ENCODE measurements around the gene KLHL29.

The KLHL29 gene

DNA sequence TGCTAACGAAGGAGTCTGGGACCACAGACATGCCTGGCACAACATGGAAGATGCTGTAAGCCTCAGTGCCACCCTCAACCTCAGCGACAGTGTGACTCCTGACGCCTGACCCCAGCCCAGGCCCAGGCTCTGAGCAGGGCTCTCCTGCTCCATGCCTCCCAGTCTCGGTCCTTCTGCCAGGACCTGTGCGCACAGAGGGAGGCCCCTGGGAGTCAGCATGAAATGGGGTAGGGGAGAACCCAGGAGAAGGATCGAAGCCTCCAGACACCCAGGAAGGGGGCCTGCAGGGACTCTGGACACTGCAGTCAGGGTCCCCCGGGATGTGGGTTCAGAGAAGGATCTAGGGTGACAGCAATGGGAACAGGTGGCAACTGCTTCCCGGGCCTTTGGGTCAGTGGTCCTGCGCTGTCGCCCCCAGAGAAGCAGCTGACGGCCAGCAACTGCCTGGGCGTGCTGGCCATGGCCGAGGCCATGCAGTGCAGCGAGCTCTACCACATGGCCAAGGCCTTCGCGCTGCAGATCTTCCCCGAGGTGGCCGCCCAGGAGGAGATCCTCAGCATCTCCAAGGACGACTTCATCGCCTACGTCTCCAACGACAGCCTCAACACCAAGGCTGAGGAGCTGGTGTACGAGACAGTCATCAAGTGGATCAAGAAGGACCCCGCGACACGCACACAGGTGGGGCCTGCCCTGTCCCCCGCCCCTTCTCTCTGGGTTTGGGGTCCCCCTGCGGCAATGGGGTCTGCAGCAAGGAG is 308.0 kb downstream of the KLHL29 start:
- no peak for DNase-seq (ENCODE audit: low read depth, low spot score)

DNA sequence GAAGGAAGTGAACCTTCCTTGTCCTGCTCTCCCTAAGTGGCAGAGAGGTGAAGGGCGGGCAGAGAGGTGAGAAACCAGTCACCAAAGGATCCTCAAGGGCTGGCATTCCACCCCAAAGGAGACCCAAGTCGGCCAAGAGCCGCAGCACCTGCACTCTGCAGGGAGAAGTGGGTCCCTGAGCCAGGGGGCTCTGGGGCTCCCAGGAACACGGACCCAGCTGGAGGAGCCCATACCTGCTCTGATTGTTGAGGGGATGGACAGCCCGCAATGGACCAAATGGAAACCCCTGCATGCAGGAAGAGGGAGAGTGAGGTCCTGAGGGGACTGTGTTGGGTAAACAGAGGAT is 308.6 kb downstream of the KLHL29 start:
- DNase-seq (ENCODE audit: low read depth, low spot score): no peak

DNA sequence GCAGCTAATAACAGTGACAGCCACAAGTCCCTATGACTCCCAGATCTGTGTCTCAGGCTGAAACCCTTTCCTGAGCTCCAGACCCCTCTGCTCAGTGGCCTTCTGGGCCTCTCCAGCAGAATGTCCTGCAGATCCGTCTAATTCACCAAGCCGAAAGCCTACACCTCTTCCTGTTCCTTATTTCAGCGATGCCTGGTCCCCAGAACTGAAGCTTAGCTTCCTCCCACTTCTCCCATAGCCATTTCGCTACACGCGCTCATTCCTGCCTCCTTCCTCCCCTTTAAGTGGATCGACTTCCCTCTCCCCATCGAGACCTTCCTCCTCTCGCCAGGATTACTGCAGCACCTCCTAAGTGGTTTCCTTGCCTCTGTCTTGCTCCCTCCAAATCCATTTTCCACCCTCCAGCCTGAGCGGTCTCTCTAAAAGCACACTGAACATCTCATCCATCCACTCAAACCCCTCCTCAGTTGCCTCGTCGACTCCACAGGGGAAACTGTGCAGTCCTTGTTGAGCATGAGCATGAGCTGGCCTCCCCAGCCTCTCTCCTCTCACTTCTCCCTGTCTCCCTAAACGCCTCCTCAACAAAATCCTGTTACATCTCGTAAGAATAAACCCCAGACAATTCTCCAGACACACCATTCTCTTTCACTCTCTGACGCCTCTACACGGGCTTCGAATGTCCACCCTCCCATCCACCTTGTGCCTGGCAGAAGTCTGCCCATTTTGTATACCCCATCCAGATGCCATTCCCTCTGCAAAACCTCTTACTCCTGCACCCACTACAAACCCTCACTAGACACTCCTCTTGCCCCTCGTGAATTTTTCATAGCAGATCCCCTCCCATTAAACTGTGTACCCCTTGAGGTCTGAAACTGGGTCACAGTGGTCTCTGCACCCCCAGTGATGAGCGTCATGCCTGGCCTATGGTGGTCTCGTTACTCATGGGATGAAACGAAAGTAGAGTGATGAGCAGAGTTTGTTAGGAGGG is 309.4 kb downstream of the KLHL29 start:
- DNase-seq (ENCODE audit: low read depth, low spot score): no peak

DNA sequence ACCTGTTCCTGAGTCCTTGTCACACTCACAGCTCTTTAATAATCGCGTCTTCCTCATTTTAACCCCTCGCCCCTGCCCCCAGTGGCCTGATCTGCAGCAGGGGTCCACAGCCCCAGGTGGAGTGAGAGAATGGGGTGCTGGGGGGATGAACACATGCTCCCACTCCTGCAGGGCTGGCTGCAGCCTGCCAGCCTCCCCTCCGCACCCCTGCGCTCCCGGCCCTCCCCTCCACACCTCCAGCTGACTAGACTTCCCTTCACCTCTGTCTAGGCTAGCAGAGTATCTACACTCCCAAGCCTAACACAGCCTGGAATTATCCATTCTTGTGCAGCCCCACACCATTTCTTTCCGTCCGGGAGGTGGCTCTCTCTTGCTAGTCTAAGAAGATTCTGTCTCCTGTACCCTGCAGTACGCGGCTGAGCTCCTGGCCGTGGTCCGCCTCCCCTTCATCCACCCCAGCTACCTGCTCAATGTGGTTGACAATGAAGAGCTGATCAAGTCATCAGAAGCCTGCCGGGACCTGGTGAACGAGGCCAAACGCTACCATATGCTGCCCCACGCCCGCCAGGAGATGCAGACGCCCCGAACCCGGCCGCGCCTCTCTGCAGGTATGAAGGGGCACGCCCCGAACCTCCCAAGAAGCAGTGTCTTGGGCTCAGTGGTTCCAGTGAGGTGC is 310.4 kb downstream of the KLHL29 start:
- DNase-seq (ENCODE audit: low read depth, low spot score): no peak

DNA sequence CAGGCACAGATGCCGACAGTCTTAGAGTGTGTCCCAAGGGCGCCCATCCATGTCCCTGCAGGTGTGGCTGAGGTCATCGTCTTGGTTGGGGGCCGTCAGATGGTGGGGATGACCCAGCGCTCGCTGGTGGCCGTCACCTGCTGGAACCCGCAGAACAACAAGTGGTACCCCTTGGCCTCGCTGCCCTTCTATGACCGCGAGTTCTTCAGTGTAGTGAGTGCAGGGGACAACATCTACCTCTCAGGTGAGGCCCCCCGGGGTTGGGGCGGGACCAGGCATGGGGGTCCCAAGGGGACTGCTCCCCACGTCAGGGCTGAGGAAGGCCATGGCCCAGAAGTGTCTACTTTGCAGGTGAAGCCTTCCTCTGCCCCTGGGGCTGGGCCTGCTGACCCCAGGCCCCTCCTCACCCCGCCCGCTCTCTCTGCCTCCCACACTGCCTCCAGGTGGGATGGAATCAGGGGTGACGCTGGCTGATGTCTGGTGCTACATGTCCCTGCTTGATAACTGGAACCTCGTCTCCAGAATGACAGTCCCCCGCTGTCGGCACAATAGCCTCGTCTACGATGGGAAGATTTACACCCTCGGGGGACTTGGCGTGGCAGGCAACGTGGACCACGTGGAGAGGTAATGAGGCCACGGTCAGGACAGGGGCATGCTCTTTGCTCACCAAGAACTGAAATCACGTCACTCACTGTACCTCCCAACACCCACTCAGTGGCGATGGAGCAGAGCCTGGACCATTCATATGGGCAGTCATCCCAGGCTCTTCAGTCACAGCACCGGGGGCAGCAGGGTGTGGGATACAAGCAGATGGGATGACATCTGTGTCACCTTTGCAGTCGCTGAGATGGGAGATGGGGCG is 311.1 kb downstream of the KLHL29 start:
- no peak for DNase-seq (ENCODE audit: low read depth, low spot score)

DNA sequence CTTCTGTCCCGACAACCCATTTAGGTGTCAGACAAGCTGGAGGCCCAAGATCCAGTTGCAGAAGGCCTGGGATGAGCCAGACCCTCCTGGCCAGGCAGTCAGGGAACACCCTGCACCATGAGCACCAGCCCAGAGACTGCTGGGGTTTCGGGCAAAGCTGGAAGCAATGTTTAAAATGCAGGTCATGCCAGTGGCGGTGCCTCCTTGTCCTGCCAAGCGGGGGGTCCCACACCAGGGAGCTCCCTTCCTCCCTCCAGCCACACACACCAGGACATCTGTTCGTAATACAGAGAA is 311.7 kb downstream of the KLHL29 start:
- no peak for DNase-seq (ENCODE audit: low read depth, low spot score)

DNA sequence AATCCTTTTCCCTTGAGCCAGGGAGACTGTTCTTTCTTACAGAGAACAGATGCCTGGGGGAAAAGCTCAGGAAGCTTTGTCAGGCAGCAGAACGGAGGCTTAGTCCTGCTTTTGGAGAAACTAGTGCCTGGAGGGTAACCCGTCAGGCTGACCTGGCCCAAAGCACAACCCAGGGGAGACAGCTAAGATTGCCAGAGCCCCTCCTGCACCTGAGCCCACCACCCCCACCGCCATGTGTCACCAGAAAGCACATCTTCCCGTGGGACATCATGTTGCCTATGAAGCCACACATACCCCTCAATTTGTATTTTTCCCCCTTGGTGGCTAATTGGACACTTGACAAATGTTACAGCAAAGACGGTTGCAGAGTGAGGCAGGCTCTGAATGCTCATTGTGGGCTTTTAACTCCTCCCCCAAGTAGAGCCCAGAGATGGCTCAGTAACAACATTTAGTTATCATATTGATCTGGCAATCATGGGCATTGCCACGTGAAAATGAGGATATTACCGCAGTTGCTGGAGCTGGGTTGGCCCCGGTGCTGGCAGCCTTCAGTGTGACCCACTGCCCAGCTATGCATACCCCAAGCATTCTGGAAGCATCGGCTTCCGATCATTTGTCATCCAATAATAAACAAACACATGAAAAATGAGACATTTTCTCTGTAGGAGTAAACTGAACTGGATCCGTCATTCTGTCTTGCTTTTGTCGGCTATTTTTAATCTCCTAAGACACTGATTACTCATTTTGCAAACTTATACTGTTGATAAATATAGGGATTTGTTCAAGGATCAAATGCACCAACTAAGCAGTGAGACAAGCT is 312.5 kb downstream of the KLHL29 start:
- DNase-seq (ENCODE audit: low read depth, low spot score): no peak

DNA sequence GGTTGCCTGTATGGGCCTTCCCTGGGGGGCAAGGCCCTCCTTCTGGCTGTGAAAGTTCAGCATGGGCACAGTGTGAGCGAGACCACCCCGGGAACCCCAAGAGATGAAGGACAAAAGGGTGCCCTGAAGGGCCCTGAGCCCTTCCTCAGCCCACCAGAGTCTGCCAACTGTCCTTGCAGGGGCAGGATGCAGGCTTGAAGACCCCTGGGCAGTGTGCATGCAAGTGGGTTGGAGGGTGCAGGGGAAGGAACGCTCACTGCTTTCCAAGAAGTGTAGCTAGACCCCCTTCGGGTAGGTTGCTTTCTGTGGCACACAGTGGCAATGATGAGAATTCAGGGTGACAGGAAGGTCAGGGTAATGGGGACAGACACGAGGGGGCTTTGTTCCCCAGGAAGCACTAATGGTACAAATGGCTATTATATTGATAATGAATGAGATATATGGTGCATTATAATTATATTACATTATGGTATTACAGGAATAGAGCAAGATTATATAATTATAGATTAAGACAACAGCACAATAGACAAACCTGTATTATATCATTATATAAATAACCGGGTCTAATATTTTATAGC is 313.2 kb downstream of the KLHL29 start:
- DNase-seq (ENCODE audit: low read depth, low spot score): no peak

DNA sequence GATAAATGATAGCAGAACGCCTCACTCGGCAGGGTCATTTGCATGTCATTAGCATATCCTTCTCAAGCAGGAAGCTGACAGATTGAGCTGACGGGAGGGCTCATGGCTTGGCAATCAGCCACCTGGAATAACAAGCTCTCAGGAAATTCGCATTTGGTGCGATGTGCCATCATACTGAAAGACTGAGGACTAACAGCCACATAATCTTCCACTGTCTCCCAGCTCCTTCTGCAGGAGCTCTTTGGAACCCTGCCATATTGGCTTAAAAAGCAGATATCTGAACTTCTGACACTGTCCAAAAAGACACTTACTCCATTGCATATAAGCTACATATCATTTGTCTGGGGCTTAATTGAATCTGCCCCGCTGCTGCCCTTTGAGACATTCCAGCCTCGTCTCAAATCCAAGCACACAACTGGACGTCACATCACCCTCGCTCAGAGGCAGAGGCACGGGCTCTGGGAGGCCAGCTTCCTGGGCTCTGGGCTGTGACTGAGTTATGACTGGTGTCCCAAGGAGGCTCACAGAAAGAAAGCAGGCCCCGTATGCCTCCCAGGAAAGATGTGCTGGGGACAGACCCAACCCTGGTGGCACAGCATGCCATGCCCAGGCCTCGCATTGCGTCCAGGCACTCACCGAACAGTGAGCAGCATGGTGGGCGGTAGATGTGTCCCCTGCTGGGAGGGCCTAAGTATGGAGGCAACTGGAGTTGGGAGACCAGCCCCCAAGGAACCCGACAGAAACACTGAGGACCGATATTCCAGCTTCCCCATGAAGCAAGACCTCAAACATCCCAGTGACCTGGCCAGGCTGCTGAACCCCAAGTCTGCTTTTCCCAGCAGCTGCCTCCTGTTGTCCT is 314.0 kb downstream of the KLHL29 start:
- DNase-seq (ENCODE audit: low read depth, low spot score): no peak

DNA sequence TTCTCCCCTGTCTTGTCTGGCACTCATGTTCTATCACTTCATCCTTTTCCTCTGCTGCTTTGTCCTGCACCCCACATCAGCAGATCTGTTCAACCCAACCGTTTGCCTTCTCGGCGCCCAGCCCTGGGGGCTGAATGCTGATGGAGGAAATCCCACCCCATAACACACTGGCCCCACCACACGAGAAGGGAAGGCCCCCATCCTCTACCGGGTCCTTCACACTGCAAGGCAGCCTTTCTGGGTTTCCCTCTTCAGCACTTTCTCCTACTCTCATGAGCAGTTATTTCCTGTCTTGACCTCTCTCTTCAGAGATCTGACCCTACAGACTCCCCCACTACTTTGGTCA is 314.6 kb downstream of the KLHL29 start:
- DNase-seq (ENCODE audit: low read depth, low spot score): no peak

DNA sequence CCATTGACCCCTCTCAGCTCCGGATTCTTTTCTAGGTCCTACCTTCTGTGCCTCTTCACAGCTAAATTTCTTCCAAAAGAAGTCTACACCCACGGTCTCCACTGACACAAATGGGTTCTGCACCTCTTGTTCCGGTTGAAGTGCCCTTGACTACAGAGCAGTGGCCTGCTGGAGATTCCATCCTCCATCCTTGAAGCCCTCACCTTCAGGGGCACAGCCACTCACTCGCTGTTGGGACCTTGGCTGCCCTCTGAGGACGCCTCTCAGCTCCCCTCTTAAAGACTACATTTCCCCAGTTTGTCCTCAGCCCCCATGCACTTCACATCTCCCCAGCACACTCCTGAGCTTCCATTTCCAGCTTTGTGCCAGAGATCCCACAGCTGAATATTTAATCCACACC is 315.6 kb downstream of the KLHL29 start:
- no peak for DNase-seq (ENCODE audit: low read depth, low spot score)

DNA sequence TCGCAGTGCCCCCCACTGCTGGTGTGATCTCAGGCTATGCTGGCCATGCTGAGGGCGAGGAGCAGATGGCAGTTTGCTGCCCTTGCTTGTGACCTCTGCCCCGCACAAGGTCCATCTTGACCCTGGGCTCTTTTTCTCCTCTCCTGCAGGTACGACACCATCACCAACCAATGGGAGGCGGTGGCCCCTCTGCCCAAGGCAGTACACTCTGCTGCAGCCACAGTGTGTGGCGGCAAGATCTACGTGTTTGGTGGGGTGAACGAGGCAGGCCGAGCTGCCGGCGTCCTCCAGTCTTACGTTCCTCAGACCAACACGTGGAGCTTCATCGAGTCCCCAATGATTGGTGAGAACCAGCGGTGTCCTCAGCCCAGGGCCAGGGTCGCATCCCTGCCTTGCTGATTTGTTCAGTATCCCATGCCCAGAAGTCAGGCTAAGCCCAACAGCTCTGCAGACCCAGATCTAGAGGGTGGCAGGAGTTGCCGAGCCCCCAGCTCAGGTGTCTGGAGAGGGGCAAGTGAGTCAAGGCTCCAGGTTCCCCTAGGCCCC is 318.1 kb downstream of the KLHL29 start:
- no peak for DNase-seq (ENCODE audit: low read depth, low spot score)

DNA sequence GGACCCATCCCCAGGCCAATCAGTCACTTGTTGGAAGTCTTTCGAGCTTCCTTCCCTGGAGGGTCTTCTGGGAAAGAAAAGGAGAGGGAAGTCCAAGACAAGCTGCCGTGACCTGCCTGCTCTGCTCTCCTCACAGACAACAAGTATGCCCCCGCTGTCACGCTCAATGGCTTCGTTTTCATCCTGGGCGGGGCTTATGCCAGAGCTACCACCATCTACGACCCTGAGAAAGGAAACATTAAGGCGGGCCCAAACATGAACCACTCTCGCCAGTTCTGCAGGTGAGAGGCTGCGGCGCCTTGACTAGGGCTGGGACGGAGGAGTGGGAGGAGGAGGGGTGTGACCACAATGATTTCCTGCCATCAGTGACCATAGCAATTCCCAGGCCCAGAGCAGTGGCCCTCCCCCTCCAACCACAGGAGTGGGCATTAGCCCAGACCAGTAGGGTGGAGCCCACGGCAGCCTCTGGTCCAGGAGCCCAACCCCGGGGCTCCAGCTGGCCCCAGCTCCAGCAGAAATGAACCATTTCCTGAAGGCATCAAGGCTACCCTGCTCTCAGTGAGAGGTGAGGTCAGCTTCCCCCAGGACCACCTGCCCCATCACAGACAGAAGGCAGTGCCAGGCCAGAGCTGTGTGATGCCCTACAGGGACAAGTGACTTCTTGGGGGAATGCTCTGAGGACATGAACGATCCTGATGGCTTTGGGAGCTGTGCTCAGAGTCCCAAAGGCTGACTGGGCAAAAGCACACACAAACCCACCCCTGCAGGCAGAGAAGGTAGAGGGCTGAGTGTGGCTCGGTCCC is 318.8 kb downstream of the KLHL29 start:
- DNase-seq (ENCODE audit: low read depth, low spot score): no peak

DNA sequence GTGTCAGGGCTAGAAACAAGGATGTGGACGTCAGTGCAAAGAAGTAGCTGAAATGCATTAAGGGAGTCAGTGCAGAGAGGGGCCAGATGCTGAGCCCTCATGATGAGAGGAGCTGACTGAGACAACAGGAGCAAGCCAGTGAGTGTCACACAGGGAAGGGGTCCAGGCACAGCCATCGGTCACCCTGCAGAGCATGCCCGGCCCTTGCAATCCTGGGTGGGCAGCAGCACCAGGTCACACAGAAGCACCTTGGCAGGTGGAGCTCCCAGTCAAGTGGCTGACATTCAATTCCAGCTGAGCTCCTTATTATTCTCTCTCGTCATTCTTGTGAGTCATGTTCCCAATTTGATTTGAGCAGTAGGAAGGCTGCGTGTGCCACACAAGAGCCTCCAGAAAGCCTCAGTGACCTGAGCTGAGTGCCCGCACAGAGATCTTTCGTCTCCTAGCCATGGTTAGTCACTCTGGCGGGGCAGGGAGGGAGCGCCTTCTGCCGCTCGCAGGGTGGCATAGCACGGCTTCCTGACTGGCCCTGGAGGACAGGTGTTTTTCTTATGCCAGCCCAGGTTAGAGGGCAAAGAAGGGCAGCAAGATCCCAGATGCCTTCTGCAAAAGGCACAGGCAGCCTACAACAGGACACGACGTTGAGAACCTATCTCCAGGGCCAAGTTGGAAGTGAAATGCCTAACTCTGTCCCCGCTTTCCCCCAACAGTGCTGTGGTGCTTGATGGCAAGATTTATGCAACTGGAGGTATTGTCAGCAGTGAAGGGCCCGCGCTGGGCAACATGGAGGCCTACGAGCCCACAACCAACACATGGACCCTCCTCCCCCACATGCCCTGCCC is 321.0 kb downstream of the KLHL29 start:
- DNase-seq (ENCODE audit: low read depth, low spot score): no peak

DNA sequence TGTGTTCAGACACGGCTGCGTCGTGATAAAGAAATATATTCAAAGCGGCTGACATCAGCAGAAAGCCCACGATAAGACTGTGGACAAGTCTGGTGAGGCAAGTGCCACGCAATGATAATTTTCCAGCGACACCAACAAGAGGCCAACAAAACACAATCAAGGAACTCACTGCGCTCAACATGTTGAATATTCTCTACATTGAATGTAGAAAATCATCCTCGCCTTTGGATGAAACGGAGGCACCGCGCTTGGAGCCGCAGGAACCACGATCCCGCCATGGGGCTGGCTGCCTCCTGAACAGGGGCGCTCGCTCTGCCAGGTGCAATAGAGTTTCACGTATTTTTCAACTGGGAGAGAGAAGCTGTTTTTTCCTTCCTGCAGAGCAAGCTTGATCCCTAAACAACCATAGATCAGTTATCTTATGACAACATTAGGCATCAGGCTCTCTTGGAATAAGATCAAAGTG is 321.7 kb downstream of the KLHL29 start:
- no peak for DNase-seq (ENCODE audit: low read depth, low spot score)

DNA sequence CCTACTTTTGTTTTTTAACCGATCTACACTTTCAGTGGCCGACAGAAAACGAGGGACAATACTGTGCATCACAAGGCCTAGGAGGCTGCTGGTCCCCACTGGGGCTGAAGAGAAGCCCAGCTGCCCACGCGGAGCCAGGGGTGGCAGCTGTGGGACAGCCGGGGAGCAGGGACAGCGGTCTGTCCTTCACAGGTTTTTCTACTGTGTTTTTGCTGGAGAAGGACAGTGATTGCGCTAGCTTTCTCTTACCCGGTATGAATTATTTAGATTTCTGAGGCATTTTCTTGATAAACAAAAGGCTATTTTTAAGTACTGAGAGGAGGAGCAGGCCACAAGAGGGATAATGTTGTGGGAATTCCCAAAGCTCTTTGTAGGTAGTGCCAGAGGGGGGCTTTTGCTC is 322.1 kb downstream of the KLHL29 start:
- no peak for DNase-seq (ENCODE audit: low read depth, low spot score)

DNA sequence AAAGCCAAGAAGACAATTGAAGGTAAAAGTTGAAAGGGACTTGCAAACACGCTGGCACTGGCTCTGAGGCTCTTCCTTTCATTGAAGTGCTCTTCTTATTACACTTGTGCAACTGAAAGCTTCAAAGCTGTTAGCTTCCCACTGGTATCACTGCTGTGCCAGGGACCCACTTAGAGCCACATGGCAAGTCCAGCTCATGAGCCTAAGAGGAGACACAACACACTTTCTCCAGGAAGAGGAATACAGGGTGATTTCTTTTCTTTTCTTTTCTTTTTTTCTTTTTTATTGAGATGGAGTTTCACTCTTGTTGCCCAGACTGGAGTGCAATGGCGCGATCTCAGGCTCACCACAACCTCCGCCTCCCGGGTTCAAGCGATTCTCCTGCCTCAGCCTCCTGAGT is 323.8 kb downstream of the KLHL29 start:
- DNase-seq (ENCODE audit: low read depth, low spot score): no peak
